Fibroblast of mammary gland (primary cell): ENCODE data around the gene ARRDC5.

Experiments
- DNase-seq: peaks from one replicate; pipeline ENCODE4 v3.0.0-alpha.2; 2010; ENCODE audit warnings: low read depth
- H3K4me3 ChIP-seq: 2 replicates; pipeline ENCODE4 v1.5.1; 2011; ENCODE audit warnings: low read depth, mild to moderate bottlenecking, low read length, moderate library complexity; ENCODE audit not compliant: control insufficient read depth
- TF ChIP-seq, protein P1 (sequence below): conservative IDR thresholded peaks from 2 replicates; pipeline ENCODE4 v1.5.1; 2011; ENCODE audit warnings: low read depth, low read length, inconsistent platforms; ENCODE audit not compliant: control insufficient read depth, insufficient read depth

The ARRDC5 gene

DNA sequence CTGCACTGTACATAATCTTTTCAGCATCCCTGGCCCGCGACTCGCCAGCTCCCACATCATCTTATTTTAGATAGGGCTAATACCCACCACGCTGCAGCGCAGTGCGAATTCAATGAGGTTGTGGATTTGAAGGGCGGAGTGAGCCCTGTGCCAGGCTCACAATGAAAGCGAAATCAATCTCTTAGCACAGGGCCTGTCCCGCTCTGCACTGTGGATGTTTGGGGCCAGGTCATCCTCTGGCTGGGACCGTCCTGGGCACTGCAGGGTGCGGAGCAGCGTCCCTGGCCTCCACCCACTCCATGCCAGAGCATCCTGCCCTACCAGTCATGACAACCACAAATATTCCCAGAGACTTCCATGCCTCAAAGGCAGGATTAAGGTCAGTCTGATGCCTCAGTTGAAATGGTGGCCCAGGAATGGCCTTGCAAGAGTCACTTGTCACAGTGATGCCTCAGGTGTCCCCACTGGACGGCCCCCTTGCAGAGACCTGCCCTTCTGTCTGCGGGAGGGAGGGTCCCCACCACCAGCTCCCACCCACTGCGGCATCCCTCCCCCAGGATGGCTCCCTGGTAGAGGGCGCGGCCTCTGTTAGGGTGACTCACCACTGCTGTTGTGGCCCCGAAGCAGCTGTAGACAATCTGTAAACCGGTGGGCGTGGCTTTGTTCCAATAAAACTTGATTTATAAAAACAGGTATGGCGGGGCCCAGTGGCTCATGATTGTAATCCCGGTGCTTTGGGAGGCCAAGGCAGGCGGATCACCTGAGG, 12.2 kb upstream of the ARRDC5 start:
- H3K4me3 ChIP-seq = no peak overlapping the region
- peak; percentile 83 for DNase-seq
- TF ChIP-seq, protein P1, sequence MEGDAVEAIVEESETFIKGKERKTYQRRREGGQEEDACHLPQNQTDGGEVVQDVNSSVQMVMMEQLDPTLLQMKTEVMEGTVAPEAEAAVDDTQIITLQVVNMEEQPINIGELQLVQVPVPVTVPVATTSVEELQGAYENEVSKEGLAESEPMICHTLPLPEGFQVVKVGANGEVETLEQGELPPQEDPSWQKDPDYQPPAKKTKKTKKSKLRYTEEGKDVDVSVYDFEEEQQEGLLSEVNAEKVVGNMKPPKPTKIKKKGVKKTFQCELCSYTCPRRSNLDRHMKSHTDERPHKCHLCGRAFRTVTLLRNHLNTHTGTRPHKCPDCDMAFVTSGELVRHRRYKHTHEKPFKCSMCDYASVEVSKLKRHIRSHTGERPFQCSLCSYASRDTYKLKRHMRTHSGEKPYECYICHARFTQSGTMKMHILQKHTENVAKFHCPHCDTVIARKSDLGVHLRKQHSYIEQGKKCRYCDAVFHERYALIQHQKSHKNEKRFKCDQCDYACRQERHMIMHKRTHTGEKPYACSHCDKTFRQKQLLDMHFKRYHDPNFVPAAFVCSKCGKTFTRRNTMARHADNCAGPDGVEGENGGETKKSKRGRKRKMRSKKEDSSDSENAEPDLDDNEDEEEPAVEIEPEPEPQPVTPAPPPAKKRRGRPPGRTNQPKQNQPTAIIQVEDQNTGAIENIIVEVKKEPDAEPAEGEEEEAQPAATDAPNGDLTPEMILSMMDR = no peak

GRCh38 chr19:4913996-4914735, 11.5 kb upstream of the ARRDC5 start:
- no peak for DNase-seq
- TF ChIP-seq, protein P1 = no peak
- no peak overlapping the region for H3K4me3 ChIP-seq

GRCh38 chr19:4911786-4912672, 9.3 kb upstream of the ARRDC5 start:
- H3K4me3 ChIP-seq = peak overlapping the region; percentile 68
- peak; percentile 100 for DNase-seq
- TF ChIP-seq, protein P1 = peak; percentile 63

DNA sequence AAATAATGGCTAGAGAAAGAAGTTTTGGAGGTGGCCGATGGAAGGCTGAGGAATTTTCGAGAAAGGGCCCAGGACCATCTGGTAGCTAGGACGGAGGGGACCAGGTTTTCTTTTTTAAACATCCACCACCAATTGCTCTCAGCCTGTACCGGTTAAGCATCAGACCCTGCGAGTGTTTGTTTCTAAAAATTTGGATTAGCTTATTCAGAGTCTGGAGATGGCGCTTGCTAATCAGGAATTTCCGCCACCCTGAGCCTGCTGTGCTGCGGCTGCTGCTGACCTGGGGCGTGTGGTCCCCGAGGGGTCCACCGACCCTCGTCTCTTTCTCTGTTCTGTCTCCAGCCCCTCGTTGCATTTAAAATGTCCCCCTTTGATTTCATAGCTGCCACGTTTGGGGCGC, 8.6 kb upstream of the ARRDC5 start:
- TF ChIP-seq, protein P1 = no peak
- DNase-seq = no peak
- H3K4me3 ChIP-seq = peak overlapping the region; percentile 68

DNA sequence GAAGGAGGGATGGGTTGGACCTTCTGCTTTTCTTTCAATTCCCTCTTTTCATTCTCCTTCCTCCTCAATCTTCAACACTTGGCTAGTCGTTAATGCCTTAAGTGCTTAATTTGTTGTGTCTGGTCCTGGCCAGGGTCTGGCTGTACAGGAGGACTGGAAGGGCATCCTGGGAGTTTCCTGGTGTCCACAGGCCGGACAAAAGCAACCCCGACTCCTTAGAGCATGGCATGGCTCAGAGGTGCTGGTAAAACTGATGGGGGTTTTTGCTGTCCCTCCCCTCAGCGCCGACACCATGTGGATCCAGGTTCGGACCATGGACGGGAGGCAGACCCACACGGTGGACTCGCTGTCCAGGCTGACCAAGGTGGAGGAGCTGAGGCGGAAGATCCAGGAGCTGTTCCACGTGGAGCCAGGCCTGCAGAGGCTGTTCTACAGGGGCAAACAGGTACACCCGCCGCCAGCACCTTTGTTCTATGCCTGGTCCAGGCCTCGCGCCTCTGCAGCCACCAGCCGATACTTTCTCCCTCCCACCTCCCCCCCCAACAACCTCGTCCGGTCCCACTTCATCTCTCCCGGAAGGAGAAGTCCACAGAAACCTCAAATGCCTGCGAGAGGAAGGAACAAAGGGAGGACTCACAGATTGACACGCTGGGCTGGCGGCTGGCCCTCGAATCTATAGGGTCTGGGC, 8.0 kb upstream of the ARRDC5 start:
- peak; percentile 55 for DNase-seq
- TF ChIP-seq, protein P1 = no peak

More for the DNA sequence above, 8.0 kb upstream of the ARRDC5 start:
- H3K4me3 ChIP-seq = peak overlapping the region; percentile 68
